OCI-LY3 (cell line): Measurements from ENCODE around the gene MAP4K2.

ENCODE experiments used
- EZH2phosphoT487 ChIP-seq: fragments of 200-600 bp; shearing (Covaris generic); IDR thresholded peaks from 2 replicates; pipeline ENCODE4 v1.6.1; 2018; ENCODE audit warnings: antibody characterized with exemption, mixed run types, low read depth
- TF ChIP-seq, protein P1 (sequence below): fragments of 200-600, 300-600 bp; sonication (generic); IDR thresholded peaks from 2 replicates; pipeline ENCODE4 v1.5.1; 2014; ENCODE audit warnings: antibody characterized with exemption, low read length, low read depth

DNA sequence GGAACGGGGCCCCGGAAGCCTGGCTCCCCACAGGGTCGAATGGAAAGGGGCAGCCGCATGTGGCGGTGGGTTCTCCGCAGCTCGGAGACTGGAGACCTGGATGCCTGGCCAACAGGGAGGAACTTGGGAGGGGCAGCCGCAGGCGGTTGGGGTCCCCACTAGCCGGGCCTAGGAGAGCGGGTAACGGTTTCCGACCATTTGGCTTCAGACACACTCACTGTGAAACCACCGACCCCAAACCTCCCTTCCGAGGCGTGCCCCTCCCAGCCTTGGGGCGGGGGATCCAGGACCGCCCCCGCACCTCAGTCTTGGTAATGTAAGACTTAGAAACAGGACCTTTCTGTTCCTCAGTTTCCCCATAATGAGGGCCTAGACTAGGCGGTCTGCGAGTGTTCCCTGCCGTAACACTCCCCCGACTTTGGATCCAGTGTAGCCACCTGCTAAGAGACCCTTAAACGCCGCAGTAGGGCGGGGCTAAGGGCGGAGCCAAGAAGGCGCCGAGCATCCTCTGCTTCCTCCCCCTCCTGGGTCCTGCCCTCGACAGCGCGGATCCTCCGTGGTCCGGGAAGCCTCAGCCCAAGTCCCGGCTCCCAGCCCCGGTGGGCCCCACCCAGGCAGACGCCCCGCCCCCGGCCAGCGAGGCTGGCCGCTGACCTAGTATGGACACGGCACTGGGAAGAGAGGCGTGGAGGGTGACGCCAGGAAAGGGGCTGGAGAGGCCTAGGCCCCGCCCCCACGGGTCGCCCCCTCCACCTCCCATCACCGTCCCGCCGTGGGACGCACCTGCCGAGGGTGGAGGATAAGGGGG is 57.3 kb downstream of the MAP4K2 start:
- TF ChIP-seq, protein P1, sequence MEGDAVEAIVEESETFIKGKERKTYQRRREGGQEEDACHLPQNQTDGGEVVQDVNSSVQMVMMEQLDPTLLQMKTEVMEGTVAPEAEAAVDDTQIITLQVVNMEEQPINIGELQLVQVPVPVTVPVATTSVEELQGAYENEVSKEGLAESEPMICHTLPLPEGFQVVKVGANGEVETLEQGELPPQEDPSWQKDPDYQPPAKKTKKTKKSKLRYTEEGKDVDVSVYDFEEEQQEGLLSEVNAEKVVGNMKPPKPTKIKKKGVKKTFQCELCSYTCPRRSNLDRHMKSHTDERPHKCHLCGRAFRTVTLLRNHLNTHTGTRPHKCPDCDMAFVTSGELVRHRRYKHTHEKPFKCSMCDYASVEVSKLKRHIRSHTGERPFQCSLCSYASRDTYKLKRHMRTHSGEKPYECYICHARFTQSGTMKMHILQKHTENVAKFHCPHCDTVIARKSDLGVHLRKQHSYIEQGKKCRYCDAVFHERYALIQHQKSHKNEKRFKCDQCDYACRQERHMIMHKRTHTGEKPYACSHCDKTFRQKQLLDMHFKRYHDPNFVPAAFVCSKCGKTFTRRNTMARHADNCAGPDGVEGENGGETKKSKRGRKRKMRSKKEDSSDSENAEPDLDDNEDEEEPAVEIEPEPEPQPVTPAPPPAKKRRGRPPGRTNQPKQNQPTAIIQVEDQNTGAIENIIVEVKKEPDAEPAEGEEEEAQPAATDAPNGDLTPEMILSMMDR = no peak
- no peak for TF ChIP-seq EZH2phosphoT487
